ENCODE data around the gene SOX6.

GRCh38 chr11:16261836-16262644 is 94.3 kb downstream of the SOX6 start:
- TF ChIP-seq EZH2 (IDR thresholded peaks at IDR 0.05; ENCODE audit: low read length, missing control alignments) (no peak), CTCF (conservative IDR thresholded peaks at IDR 0.05 in 1 of 2, IDR thresholded peaks at IDR 0.05 in 1 of 2; ENCODE audit: low read depth in 1 of 2, low read length in 2 of 2) (no peak)

Data from fibroblast of lung (primary cell).